GM18517 (cell line): ENCODE measurements around the gene ACVR1.
A peak's percentile ranks its signal among the peaks of the same experiment; 100 is the strongest.

Experiments used
- ATAC-seq: cut with Tn5 transposase; IDR thresholded peaks from one replicate; pipeline ENCODE4 v1.9.1; 2021; ENCODE audit warnings: mild to moderate bottlenecking, moderate library complexity; ENCODE audit not compliant: unreplicated experiment

ACVR1 gene

DNA sequence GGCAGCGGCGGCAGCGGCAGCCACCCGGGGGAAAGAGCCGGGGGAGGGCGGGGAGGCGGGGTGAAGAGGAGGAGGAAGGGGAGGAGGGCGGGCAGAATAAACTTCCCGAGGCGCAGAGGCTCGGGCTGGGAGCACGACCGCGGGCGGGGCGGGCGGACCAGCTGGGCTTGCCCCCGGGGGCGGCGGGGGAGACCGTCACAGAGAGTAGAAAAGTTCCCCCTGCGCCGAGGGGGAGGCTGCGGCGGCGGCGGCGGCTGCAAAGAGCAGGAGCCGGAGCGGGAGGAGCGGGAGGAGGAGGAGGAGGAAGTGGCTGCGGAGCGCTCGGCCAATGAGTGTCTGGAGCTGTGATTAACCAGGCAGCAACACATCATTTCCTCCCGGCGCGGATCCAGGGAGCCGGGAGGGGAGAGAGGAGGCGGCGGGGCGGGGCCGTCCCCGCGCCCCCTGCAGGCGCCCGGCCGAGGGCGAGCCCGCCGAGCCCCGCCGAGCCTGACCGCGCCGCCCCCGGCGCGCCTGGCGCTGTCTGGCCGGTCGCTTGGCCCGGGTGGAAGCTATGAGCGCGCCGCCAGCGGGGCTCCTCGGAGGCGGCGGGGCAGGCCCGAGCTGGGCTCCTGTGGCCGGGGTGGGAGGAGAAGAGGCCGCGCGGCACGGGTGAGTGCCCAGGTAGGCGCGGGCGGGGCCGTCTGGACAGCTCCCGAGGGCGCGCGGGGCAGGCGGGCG is at the start of gene ACVR1:
ACVR1 (minus strand) TSS at position 265 of the 720 bp plus-strand sequence. CDS start 76,837 bp downstream, outside the sequence.
- peak; percentile 87 for ATAC-seq

DNA sequence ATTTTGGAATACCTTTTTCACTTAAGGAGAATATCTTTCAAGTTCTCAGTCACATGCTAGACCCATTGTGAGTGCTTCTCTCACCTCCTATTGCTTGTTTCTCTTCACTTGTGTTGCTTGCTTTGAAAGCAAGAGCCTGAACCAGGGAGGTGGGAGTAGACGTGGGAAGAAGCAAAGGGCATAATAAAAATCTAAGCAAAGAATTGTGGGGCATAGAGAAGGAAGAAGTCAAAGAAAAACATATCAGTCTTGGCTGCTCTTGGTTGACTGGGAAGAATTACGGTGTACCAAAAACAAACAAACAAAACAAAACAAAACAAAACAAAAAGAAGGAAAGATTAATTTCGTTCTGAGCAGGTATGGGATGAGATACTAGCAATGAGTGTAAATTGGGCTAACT is 48.9 kb upstream of the ACVR1 start:
- no peak for ATAC-seq

DNA sequence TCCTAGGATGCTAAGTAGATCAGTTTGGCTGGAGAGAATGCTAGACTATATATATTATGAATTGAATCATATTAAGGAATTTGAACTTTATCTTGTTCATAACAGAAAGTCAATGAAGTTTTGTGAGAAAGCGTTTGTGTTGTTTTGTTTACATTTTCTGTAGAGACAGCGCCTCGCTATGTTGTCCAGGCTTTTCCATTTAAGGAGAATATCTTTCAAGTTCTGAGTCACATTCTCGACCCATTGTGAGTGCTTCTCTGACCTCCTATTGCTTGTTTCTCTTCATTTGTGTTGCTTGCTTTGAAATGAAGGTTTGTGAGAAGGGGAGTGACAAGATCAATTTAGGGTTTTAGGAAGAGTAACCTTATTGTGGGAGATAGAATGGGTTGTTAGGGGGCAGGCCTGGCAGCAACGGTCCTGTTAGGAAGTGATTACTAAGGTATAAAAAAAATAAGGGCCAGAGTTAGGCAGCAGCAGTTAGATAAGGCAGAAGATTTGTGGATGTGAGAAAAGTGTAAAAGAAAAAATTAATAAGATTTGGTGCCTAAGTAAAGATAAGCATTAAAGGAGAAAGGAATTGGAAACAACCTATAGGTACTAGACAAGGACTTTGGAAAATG is 47.6 kb upstream of the ACVR1 start:
- ATAC-seq, result no peak

DNA sequence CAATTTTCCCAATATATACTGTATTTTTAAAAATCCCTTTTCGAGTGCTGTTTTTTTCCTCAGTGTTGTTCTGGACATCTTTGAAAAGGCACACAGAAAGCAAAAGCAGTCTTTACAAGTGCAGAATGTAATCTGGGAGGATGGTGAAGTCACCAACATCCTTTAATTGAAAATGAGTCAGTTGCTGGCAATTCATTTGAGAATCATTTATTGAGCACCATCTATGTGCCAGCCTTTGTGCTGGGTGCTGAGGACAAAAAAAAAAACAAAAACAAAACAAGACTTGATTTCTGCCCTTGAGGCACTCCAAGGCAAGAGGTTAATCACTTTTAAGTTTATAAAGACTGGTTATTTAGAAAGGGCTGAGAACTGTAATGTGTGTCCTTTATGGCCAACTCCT is 46.7 kb upstream of the ACVR1 start:
- no peak for ATAC-seq

DNA sequence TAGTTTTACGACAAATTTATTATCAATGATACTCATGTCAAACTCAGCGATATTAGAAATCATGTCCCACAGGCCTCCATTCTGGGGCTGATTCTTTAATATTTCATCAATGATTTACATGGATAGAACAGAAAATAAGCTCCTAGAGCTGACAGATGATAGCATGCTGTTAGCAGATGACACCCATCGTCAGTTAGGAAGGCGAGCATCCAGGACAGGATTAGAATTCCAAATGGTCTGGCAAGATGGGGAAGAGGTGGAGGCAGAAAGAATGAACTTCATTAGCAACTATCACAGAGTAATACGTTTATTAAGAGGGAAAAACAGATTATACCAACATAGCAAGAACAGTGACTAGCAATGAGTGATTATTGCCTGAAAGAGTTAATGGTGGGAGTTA is 46.2 kb upstream of the ACVR1 start:
- no peak for ATAC-seq

DNA sequence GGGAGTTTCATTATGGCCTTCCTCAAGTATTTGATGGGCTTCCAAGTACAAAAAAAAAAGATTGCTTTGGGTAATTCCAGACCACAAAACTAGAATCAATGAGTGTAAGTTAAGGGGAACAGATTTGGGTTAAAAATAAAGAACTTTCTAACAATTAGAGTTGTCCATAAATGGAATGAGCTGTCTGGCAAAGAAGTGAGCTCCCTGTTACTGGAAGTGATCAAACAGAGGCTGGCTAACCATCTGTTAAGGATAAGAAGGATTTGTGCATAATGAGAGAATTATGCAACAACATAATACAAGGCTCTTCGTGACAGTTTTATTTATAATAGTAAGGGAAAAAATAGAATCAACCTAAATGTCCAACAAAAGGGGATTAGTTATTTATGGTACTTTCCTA is 44.6 kb upstream of the ACVR1 start:
- ATAC-seq, result no peak

DNA sequence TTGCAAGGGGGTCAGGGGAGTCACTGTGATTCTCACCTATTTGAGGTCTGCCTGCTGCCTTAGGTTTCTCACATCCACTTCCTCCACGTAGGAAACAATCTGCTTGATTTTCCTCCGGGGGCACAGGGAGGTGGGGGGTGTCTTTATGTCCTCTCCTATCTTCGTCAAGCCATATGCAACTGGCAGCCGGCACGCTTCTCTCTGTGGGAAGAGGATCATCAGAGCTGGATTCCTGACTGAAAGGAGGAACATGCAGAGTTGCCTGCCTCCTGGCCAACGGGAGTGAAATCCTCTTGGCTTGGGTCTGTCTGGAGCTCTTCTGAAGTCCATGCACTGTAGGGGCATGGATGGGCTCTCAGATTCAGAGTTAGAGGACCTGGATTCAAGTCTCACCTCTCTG is 43.1 kb upstream of the ACVR1 start:
- ATAC-seq, result no peak

DNA sequence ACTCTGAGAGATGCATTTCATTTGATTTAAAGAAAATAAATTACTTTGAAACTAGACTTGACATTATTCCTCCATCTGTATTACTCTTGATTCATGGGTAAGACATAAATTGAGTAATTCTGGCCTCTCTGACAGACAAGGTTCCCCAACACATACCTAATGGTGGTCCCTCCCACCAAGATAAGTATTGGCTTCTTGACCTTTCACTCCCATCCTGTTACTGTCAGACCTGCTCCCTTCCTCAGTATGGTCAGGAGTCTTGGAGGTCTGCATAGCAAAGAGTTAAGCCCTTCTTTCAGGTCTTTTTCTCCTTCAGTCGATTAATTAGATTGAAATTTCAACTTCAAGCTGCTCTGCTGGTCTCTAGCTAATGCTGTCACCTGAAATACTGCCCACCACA is 42.2 kb upstream of the ACVR1 start:
- no peak for ATAC-seq

DNA sequence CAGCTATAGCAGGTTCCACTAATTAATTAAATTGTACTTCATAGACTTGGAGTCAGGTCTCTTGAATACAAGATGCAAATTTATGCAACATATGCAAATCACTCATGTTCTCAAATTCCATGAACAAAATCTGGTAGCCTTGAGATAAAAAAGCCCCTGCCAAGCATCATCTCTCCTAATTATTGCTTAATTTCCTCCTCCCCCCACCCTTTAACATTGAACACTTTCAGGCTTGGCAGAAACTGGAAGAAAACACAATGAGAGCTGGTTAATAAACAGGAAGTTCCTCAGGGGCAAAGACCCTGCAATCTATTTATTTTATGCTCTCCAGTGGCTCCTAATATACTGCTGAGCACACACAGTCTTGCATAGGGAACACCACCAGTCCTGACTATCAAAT is 35.6 kb upstream of the ACVR1 start:
- ATAC-seq, result no peak

DNA sequence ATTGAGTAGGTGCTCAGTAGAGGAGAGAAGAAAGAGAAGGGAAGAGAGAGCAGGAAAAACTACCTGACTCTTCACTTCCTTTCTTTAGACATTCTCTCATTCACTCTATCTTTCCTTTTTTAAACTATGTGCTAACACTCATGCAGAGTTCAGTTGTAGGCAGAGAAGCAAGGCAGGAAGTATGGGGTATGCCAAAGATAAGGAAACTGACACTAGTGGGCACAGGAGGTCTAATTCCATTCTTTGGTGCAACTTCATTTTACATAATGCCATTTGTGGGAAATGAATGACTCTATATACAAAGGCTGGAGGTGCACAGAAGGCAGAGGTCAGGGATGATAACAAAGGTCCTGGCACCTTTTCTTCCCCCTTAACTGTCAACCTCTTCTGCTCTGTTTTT is 35.1 kb upstream of the ACVR1 start:
- ATAC-seq, result no peak

DNA sequence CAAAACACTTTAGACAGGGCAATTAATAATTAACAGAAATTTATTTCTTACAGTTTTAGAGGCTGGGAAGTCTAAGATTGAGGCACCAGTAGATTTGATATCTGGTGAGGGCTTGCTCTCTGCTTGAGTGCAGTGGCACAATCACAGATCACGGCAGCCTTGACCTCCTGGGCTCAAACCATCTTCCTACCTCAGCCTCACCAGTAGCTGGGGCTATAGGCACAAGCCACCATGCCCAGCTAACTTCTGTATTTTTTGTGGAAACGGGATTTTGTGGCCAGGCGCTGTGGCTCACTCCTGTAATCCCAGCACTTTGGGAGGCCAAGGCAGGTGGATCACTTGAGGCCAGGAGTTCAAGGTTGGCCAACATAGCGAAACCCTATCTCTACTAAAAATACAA is 29.0 kb upstream of the ACVR1 start:
- no peak for ATAC-seq

DNA sequence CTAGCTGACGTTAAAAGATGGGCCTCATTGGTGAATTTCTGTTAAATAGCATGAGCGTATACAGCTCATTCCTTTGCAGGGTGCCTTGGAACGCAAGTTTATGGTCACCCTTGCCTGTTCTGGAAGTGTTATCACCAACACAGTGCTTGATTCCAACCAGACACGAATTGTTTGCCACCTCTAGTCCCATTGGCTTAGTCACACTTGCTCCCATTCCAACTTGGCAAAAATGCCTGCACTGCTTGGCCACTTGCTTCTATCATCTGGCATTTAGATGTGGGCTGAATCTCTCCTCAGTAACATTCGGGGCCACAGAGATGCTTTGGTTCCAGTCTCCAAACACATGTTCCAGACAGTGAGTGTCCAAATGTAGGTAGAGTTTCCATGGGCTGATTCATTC is 27.5 kb upstream of the ACVR1 start:
- no peak for ATAC-seq

DNA sequence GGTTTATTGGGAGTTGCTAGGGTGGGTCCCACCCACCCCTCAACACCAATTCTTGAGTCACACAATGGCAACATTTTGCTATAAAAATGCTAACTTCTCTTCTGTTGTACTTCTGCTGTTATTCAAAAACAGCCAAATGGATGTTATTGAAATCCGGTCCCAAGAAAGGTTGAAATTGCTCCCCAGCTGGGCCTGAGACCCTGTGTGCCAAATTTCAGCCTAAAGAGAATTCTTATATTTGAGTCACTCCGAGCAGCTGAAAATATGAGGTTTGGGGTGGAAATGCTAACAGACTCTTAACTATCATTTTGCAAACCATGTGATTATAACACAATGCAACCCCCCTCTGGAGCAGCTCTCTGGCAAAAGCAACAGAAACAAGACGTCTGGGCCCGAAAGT is 27.0 kb upstream of the ACVR1 start:
- ATAC-seq, result no peak

DNA sequence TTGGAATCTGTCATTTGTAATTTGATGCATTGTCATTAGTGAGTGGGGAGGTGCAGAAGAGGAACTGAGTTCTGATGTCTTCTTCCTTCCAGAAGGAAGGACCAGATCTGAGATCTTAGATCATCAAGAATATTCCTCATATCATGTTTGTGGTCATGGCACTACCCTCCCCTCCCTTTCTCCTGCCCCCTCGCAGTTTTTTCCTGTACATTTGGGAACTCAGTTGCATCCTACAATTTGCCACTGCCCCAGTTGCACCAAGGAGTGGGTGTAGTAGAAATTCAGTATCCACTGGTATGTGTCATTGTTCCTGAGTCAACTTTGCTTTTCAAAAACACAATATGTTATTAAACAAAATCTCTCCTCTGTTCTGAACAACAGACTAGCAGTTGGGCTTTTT is 26.6 kb upstream of the ACVR1 start:
- ATAC-seq, result no peak

DNA sequence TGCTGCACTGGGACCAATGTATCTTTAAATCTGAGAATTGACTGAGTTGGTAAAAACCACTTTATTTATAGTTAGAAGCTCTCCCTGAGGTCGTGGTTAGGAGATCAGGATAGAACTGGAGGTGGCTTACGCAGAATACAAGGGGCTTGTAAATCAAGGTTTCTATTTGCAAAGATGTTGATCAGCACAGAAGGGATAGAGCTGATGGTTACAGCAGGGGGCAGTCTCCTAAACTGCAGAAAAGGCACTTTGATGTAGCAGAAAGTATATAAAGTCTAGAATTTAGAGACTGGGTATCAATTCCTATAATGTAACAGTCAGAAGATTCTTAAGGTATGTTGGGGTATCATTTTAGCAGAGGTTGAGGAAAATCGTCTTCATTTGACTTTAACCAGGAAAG is 25.2 kb upstream of the ACVR1 start:
- no peak for ATAC-seq

DNA sequence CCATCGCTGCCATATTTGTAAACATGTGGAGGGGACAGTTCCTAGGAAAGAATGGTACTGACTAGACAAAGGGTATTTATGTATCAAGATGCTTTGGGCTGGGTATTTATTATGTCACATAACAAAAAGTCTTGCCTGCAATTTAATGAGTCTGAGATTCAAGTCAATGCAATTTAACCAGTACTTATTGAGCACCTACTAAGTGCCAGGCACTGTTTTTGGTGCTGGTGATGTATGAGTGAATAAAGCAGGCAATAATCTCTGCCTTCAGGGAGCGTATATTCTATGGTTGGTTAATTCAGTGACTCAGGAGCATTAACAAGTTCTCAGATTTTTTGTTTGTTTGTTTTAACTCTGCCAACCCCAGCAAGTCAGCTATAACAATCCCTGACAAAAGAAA is 24.6 kb upstream of the ACVR1 start:
- ATAC-seq, result no peak

DNA sequence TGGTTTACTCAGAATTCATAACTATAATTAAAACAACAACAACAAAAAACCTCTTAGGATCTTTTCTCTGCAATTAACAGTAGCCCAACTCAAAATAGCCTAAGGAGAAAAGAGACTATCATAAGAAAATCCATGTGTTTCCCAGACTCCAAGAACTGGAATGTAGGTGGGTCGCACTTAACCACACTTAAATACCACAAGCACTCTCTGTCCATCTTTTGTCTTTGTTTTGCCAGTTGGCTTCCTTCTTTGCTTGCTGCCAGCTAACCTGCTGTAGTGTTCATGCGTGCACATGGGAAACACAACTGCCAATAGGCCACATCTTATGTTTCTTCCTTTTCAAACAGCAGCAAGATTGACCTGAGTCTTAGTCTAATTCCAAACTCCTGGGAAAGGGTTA is 24.1 kb upstream of the ACVR1 start:
- no peak for ATAC-seq

DNA sequence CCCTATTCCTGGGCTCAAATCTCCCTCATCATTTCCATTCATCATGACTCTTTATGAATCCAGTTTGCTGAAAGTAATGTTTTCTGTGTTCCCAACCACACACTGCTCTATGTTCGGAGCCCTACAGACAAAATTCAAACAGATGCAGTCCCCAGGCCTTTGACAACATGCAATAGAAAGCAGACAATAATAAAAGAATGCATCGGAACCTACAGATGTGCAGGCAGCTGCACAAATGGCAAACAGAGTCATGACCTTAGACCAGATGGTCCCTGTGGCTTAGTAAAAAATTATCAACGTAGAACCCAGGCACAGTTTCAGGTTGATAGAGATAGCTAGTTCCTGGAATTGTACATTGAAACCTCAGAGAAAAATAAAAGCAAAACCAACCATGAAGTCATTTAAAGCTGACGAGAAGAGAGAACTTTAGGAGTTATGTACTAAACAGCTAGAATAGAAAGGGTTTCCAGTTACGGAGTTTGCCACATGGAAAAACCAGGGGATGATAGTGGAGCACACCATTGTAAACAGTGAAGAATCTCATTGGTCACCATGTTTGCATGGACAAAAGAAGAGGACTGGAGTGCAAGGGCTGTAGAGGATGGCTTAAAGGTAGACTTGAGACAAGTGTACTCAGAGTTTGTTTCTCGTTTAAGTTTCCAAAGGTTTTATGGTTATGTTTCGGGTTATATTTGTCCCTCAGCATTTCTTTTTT is 23.2 kb upstream of the ACVR1 start:
- peak; percentile 80 for ATAC-seq

DNA sequence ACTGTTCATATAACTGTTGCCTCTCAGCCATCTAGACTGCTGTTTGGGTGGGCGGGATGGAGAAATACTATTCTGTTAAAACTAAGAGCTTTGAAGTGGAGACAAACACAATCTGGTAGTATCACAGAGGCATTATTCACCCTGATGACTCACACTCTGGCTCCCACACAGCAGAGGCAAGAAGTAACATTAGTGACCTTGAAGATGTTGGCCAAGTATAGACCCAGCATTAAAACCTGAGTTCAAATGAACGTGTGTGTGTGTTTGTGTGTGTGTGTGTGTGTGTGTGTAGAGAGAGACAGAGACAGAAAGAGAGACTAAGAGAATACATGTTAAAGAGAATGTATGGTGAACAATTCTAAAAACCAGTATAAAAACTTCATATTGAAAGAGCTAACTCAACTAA is 22.5 kb upstream of the ACVR1 start:
- ATAC-seq, result no peak

DNA sequence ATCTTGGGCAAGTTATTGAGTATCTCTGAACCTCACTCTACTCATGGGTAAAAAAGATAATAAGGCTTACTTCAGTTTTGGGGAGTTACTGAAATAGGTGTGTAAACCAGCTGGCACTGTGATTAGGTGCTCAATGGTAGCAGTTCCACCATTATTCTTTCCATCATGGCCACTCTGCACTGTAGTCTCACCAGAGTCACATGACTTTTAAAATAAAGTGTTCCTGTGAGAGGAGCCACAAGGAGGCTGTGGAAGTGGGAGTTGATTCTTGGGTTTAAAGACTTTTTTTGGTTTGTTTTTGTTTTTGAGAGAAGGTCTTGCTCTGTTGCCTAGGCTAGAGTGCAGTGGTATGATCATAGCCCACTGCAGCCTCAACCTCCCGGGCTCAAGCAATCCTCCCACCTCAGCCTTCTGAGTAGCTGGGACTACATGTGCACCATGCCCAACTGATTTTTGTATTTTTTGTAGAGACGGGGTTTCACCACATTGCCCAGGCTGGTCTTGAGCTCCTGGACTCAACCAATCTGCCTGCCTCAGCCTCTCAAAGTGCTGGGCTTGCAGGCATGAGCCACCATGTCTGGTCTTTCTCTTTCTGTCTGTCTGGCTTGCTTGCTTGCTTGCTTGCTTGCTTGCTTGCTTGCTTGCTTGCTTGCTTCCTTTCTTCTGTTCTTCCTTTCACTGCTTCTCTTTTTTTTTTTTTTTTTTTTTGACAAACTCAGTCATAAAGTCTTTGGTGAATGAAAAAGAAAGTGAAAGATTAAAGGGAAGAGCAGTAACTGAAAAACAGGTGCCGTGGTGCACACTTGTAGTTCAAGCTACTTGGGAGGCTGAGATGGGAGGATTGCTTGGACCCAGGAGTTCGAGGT is 21.2 kb upstream of the ACVR1 start:
- peak; percentile 44 for ATAC-seq

DNA sequence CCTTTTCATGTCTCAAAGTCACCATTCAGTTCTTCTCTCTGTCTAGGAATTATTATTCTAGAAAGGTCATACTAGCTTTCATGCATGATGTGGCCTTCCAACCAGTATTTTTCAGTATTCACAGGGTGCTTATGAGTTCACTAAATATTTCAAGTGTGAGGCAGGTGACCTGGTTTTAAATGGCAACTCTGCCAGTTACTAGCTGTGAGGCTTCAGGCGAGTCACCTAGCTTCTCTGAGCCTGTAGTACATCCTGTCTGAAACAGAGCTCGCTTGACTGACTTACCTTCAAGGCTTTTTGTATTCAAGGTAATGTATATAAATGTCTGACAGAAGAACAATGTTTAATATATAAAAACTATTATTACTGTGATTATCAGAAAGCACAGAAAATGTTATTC is 19.4 kb upstream of the ACVR1 start:
- ATAC-seq, result no peak
